HG03442 (cell line): ENCODE data around the gene EIF2D.
"Not testable (repeated sequence)": the region's sequence is repeated elsewhere in the genome, so short reads cannot be mapped to it uniquely, and the experiment has no call there.

Experiments used
- ATAC-seq: cut with Tn5 transposase; IDR thresholded peaks from one replicate; pipeline ENCODE4 v1.9.1; 2021; ENCODE audit warnings: mild to moderate bottlenecking, moderate library complexity; ENCODE audit not compliant: unreplicated experiment

Gene EIF2D

GRCh38 chr1:206636671-206637070 is 24.4 kb upstream of the EIF2D start:
- ATAC-seq: no peak

- ATAC-seq: no peak
These were observed 23.7 kb upstream of the EIF2D start for GRCh38 chr1:206635978-206636345.

GRCh38 chr1:206635080-206635977 is 23.1 kb upstream of the EIF2D start, which contains the start of gene DYRK3:
DYRK3 (plus strand) TSS chr1:206635536; CDS start chr1:206635704, 168 bp downstream.
- peak; percentile 92 for ATAC-seq

GRCh38 chr1:206634365-206635079 is 22.3 kb upstream of the EIF2D start:
- ATAC-seq: no peak

- ATAC-seq: no peak
These were observed 21.4 kb upstream of the EIF2D start for GRCh38 chr1:206633708-206634121.

- ATAC-seq: no peak
These were observed 18.8 kb upstream of the EIF2D start for GRCh38 chr1:206631085-206631509.

- no peak for ATAC-seq
These were observed 16.7 kb upstream of the EIF2D start for GRCh38 chr1:206628916-206629315.

- not testable (repeated sequence) for ATAC-seq
These were observed 14.1 kb upstream of the EIF2D start for GRCh38 chr1:206626396-206626795.

- ATAC-seq: no peak
These were observed 2.9 kb downstream of the EIF2D start for GRCh38 chr1:206609229-206609991.

- no peak for ATAC-seq
These were observed 4.1 kb downstream of the EIF2D start for GRCh38 chr1:206608108-206608698.

- ATAC-seq: no peak
These were observed 5.4 kb downstream of the EIF2D start for GRCh38 chr1:206606867-206607266.

- no peak for ATAC-seq
These were observed 7.4 kb downstream of the EIF2D start for GRCh38 chr1:206604861-206605260.

- ATAC-seq: no peak
These were observed 11.7 kb downstream of the EIF2D start for GRCh38 chr1:206600527-206600926.

GRCh38 chr1:206596319-206596666 is 16.0 kb downstream of the EIF2D start:
- ATAC-seq: no peak

GRCh38 chr1:206595581-206596318 is 16.5 kb downstream of the EIF2D start:
- no peak for ATAC-seq

GRCh38 chr1:206593351-206593925 is 18.8 kb downstream of the EIF2D start:
- ATAC-seq: no peak

- no peak for ATAC-seq
These were observed 20.6 kb downstream of the EIF2D start for GRCh38 chr1:206591696-206592095.

- ATAC-seq: no peak
These were observed 21.0 kb downstream of the EIF2D start for GRCh38 chr1:206591226-206591625.

GRCh38 chr1:206590025-206590758 is 22.1 kb downstream of the EIF2D start:
- peak; percentile 72 for ATAC-seq
